ENCODE results near the gene ZNF560.

Gene ZNF560

GRCh38 chr19:9431475-9431874 is 66.9 kb downstream of the ZNF560 start:
- no peak overlapping the region for H3K27ac ChIP-seq
- 0 out of 2 replicates have a peak, but pooled peaks have one; percentile 20 for TF ChIP-seq CTCF (conservative IDR thresholded peaks at IDR 0.05)

- no peak overlapping the region for H3K27ac ChIP-seq
- TF ChIP-seq CTCF (conservative IDR thresholded peaks at IDR 0.05), result no peak
Measured at GRCh38 chr19:9430444-9430843, 68.0 kb downstream of the ZNF560 start.

- TF ChIP-seq CTCF (conservative IDR thresholded peaks at IDR 0.05), result no peak
- H3K27ac ChIP-seq, result no peak overlapping the region
Measured at GRCh38 chr19:9427941-9428340, 70.5 kb downstream of the ZNF560 start.

Data from VCaP (cell line).